ENCODE data around the gene MYPN.

The MYPN gene

GRCh38 chr10:68092512-68092911, 16.8 kb upstream of the MYPN start:
- in situ Hi-C loops (cut with MboI; ENCODE audit: low sequenced_read_pairs), result no loop called here

GRCh38 chr10:68095153-68095552, 14.1 kb upstream of the MYPN start:
- in situ Hi-C loops (cut with MboI; ENCODE audit: low sequenced_read_pairs), result no loop called here

GRCh38 chr10:68096913-68097516, 12.3 kb upstream of the MYPN start:
- in situ Hi-C loops (cut with MboI; ENCODE audit: low sequenced_read_pairs), result no loop called here

- in situ Hi-C loops (cut with MboI; ENCODE audit: low sequenced_read_pairs), result no loop called here
These were observed 9.6 kb upstream of the MYPN start for GRCh38 chr10:68099736-68100135.

GRCh38 chr10:68101066-68101465, 8.2 kb upstream of the MYPN start:
- in situ Hi-C loops (cut with MboI; ENCODE audit: low sequenced_read_pairs), result no loop called here

- in situ Hi-C loops (cut with MboI; ENCODE audit: low sequenced_read_pairs), result no loop called here
These were observed 5.9 kb upstream of the MYPN start for GRCh38 chr10:68103261-68103878.

GRCh38 chr10:68103901-68104300, 5.4 kb upstream of the MYPN start:
- in situ Hi-C loops (cut with MboI; ENCODE audit: low sequenced_read_pairs), result no loop called here

GRCh38 chr10:68105820-68106219, 3.5 kb upstream of the MYPN start:
- in situ Hi-C loops (cut with MboI; ENCODE audit: low sequenced_read_pairs), result no loop called here

GRCh38 chr10:68106656-68107055, 2.6 kb upstream of the MYPN start:
- in situ Hi-C loops (cut with MboI; ENCODE audit: low sequenced_read_pairs), result no loop called here

- in situ Hi-C loops (cut with MboI; ENCODE audit: low sequenced_read_pairs), result no loop called here
These were observed 1.6 kb upstream of the MYPN start for GRCh38 chr10:68107651-68108050.

GRCh38 chr10:68108051-68108450, 1.2 kb upstream of the MYPN start:
- in situ Hi-C loops (cut with MboI; ENCODE audit: low sequenced_read_pairs), result no loop called here

GRCh38 chr10:68108653-68109052, 635 bp upstream of the MYPN start:
- in situ Hi-C loops (cut with MboI; ENCODE audit: low sequenced_read_pairs), result no loop called here

- in situ Hi-C loops (cut with MboI; ENCODE audit: low sequenced_read_pairs), result no loop called here
These were observed 739 bp downstream of the MYPN start for GRCh38 chr10:68110027-68110426.

- in situ Hi-C loops (cut with MboI; ENCODE audit: low sequenced_read_pairs), result no loop called here
These were observed 2.3 kb downstream of the MYPN start for GRCh38 chr10:68111584-68111983.

- in situ Hi-C loops (cut with MboI; ENCODE audit: low sequenced_read_pairs), result no loop called here
These were observed 3.5 kb downstream of the MYPN start for GRCh38 chr10:68112837-68113236.

GRCh38 chr10:68118657-68119056, 9.4 kb downstream of the MYPN start:
- in situ Hi-C loops (cut with MboI; ENCODE audit: low sequenced_read_pairs), result no loop called here

GRCh38 chr10:68121020-68121743, 11.9 kb downstream of the MYPN start:
- in situ Hi-C loops (cut with MboI; ENCODE audit: low sequenced_read_pairs), result no loop called here

GRCh38 chr10:68121852-68122251, 12.6 kb downstream of the MYPN start:
- in situ Hi-C loops (cut with MboI; ENCODE audit: low sequenced_read_pairs), result no loop called here

GRCh38 chr10:68124718-68125117, 15.4 kb downstream of the MYPN start:
- in situ Hi-C loops (cut with MboI; ENCODE audit: low sequenced_read_pairs), result no loop called here

GRCh38 chr10:68125772-68126171, 16.5 kb downstream of the MYPN start:
- in situ Hi-C loops (cut with MboI; ENCODE audit: low sequenced_read_pairs), result no loop called here

- in situ Hi-C loops (cut with MboI; ENCODE audit: low sequenced_read_pairs), result no loop called here
These were observed 18.7 kb downstream of the MYPN start for GRCh38 chr10:68128015-68128414.

- in situ Hi-C loops (cut with MboI; ENCODE audit: low sequenced_read_pairs), result no loop called here
These were observed 23.1 kb downstream of the MYPN start for GRCh38 chr10:68132391-68132790.

Measured in HL-60/S4 (cell line).